Stimulated activated CD8-positive, alpha-beta memory T cell treated with anti-CD3 and anti-CD28 coated beads, Interleukin-12 subunit alpha, Interleukin-12 subunit beta, amount 100 ng/mL, for 24 hours (primary cell): ENCODE measurements around the gene IMPG1.

Experiments used
- DNase-seq: peaks from one replicate; pipeline ENCODE4 v3.0.0-alpha.2; 2020; ENCODE audit errors: extremely low read depth

Gene IMPG1, protein sequence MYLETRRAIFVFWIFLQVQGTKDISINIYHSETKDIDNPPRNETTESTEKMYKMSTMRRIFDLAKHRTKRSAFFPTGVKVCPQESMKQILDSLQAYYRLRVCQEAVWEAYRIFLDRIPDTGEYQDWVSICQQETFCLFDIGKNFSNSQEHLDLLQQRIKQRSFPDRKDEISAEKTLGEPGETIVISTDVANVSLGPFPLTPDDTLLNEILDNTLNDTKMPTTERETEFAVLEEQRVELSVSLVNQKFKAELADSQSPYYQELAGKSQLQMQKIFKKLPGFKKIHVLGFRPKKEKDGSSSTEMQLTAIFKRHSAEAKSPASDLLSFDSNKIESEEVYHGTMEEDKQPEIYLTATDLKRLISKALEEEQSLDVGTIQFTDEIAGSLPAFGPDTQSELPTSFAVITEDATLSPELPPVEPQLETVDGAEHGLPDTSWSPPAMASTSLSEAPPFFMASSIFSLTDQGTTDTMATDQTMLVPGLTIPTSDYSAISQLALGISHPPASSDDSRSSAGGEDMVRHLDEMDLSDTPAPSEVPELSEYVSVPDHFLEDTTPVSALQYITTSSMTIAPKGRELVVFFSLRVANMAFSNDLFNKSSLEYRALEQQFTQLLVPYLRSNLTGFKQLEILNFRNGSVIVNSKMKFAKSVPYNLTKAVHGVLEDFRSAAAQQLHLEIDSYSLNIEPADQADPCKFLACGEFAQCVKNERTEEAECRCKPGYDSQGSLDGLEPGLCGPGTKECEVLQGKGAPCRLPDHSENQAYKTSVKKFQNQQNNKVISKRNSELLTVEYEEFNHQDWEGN

DNA sequence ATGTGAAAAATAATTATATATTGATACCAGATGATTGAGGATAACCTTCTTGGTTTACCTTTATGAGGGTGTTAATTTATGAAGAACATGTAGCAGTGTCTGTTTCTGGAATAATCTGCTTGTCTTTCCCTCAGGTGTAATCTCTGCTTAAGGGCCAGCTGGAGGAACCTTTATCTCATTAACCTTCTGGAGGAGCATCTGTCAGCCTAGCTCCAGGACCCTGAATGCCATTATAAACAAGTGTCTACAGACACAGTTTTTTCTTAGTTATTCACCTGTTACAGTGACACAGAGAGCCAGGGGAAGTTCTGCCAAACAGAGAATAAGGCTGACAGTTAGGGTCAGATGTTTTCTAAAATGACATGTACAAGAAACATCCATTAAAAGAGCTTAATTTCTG is at the start of gene IMPG1:
TSS of gene IMPG1 (minus strand) at position 101 of the 400 bp plus-strand sequence. CDS start 174 bp downstream, outside the sequence.
- no peak for DNase-seq

DNA sequence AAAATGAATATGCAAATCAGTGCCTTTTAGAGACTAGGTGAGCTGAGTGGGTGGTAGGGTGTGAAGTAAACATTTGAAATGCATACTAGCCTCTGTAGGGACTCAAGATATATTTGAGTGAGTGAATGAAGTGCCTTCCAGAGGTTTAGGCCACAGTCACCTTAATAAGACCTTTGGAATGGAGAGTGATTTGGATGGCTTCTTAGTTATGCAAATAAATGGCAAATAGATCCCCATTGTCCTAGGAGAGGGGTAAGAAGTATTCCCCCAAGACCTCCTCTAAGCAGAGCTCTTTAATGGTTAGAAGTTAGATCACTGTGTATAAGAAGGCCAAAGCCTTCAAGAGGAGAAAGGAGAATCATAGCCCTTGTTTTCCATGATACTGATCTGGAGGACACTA is 47.8 kb upstream of the IMPG1 start:
- no peak for DNase-seq

DNA sequence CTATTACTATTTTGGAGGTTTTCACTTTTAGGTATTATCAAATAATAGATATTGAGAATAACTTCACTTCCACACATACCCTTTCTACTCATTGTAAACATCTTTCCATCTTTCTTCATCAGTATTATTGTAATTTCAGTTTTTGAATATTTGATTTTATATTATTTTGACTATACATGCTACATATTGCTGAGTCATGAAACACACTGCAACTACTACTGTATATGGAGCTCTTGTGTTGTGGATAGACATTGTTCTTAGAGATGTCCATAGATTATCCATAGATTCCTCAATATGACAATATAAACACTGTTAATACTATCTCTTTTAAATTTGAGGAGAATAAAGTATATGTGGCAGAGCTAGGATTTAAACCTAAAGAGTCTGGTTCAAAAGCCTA is 819 bp upstream of the IMPG1 start:
- DNase-seq: no peak

DNA sequence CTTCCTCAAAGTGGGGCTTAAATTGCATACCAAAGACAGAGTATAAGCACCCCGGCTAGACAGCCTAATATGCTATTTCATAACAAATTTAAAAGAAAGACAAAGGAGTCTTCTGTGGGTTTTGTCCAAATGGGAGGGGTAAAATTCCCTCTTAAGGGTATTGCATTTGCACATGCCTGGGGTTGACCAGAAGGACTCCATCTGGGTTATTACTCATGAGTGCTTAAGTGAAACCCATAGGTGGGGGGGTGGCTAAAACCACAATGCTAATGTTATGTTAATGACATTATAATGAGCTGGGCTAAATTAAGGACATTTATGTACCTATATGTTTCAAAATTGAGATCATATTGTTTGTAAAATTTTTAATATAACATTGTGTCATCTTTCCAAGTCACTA is 15.0 kb downstream of the IMPG1 start:
- no peak for DNase-seq

DNA sequence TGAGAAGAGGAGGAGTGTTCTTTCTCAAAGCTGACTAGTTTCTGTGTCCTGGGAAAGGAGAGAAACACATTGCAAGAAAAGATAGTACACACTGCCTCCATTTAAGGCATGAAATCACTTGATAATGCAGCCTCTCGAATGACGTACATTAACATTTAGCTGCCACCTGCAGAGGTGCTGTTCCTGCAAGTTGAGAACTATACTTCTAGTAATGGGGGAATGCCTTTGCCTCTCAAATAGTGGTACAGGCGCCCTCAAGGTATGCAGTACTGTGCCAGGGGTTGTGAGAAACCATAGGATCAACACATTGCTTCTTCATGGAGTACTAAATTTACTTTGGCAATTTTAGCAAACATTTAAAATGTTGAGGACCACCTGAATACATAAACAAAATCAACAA is 20.1 kb downstream of the IMPG1 start:
- no peak for DNase-seq

DNA sequence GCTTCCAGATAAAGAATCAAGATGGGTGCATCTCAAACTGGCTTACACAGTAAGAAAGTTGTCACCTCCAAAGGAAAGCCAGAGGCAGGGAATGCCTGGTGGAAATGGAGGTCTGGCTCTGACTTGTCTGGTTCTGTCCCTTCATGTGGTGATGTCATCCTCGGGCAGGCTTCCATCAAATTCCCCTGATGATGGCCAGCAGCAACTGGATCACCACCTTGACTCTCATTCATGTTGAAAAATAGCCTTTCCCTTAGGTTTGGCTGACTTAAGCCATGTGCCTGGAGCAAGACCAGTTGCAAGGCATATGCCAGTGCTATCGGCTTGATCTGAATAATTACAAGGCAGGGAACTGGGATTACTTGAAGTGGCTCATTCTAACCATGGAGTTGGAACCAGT is 28.8 kb downstream of the IMPG1 start:
- no peak for DNase-seq

DNA sequence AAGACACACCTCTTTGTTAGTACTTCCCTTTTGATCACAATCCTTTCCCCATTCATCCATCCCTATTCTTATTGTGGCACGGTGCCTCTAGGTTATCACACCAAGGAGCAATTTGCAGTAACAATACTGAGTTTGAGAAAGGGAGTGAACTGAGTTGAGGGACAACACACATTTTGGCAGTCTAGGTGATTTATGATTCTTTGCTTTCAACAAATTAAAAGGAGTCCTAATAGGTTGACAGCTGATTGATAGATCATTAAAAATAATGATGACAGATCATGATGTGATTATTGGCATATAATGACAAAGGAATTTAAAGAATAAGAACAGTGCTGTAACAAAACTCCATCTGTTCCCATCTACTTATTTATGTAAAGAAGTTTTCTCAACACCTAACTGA is 36.7 kb downstream of the IMPG1 start:
- DNase-seq: no peak

DNA sequence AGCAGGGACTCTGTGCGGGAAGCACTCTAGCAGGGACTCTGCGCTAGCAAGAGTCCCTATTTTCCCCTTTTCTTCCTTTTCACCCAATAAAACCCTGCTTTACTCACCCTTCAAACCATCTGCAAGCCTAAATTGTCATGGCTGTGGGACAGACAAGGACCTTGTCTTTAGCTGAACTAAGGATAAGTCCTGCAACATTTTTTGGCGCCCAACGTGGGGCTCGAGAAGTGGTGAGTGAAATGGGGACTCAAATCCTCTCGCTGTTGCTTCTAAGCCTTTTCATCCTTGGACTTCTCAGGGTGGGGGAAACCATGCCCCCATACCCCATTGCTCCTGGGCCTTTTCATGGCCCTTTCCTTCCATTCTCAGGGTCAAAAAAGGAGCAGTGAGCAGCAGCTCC is 46.4 kb downstream of the IMPG1 start:
- DNase-seq: no peak

DNA sequence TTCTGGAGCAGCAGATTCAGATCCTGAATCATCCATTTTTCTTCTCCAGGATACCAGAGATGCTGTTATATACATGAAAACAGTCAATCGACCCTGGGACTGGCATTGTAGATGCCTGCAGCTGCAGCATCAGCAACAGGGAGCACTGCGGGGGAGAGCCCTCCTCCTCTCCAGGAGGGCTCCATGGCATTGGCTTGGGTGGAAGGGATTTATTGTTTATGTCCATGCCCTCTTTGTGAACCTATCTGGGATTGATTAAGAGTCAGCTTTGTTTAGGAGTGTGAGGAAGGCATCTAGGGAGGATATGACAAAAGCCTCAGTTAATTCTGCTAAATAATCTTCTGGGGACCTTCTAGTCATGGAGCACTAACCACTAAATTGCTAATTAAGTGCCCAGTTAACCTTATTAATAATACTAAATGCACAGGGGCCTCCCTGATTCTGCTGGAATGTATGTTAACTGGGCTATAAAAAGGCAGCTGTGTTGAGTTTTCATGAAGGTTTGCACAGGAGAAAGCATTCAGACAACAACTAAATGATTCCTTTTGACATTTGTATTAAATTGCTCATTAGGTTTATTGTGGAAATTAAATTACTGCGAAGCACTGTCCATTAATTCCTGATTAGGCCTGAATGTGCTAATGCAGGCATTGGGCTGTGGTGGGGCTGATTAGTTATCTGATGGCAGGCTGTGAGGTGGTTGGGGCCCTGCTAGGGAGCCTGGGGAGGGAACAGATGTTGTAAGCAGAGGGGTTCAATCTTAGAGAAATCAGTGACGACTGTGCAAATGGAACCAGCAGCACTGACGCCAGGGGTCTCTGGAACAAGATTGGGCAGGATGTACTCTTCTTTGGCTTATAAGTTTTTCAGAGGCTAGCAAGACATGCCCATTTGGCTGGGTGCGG is 57.6 kb downstream of the IMPG1 start:
- DNase-seq: no peak

DNA sequence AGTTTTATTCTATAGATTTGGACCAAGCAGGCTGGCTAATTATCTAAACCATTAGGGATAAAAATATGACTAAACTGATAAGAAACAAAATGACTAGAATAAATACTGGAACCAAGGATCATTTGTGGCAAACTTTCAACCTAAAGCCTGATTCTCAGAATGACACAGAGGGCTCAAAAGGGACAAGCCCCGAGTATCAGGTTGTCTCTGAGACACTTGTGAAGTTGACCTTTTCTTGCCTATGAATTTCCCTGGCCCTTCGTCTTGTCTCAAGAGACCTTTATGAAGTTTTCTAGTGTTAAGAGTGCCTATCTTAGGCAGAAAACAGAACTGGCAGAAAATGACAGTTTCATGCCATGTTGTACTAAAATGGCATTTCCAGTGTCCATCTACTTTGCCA is 68.3 kb downstream of the IMPG1 start:
- DNase-seq: no peak

DNA sequence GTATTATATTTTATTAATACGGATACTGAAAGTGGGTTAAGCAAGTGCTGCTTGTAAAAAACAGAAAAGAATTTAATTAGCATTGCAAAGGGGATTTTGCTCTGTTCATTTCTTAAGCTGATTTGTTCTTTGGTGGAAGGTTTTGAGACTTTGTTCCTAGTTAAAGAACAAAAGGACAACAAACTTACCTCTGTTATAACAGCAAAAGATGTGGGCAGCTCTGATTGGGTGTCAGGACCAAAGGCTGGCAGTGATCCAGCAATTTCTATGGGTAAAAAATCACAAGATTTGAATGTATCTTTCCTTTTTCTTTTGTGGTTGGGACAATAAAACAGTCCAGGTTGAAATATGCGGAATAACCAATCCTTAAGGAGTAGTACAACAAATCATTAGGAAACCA is 68.8 kb downstream of the IMPG1 start:
- no peak for DNase-seq

DNA sequence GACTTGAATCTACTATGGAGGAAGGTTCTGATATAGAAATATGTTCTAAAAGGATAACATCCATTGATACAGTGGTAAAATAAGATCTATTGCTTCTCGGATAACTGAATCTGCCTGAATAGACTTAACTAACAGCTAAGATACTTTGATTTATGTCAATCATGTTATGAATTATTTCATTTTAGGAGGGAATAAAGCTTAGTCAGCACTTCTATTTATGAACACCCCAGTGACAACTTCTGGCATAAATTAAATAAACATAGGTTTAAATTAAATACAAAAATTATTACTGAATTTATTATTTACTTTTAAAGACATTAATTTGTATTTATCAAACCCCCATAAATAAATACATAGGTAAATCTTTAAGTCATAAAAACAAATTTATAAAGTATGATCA is 69.3 kb downstream of the IMPG1 start:
- DNase-seq: no peak

DNA sequence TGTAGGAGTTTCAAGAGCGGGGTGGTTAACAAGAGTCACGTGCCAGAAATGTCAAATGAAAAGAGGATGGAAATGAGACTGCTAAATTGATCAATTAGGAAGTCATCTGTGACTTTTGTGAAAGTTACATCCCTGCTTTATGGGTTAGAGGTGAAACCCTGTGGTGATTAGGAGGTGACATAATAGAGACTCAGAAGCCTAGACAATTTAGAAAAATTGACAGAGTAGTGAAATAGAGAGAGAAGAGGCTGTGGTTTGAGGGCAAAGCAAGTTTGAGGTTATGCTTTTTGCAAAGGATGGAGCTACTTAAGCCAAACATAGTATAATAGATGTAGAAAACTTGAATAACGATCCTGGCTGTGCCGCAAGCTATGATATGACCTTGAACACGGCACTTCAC is 71.8 kb downstream of the IMPG1 start:
- DNase-seq: no peak

DNA sequence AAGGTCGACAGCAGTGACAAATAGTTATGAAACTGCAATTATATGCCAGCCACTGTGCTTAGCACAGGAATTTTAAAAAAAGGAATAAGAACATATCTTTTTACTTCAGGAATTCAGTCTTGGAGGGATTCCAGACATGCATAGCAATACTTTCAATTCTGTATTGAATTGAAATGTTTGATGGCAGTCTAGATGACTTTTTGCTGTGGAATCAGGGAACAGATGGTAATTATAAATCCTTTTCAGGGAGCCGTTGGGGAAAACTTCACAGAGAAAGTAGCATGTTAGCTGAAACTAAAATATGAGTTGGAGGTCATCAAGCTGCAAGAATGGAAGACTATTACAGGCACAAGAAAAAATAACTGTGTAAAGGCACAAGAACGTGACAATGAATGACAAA is 74.8 kb downstream of the IMPG1 start:
- no peak for DNase-seq

DNA sequence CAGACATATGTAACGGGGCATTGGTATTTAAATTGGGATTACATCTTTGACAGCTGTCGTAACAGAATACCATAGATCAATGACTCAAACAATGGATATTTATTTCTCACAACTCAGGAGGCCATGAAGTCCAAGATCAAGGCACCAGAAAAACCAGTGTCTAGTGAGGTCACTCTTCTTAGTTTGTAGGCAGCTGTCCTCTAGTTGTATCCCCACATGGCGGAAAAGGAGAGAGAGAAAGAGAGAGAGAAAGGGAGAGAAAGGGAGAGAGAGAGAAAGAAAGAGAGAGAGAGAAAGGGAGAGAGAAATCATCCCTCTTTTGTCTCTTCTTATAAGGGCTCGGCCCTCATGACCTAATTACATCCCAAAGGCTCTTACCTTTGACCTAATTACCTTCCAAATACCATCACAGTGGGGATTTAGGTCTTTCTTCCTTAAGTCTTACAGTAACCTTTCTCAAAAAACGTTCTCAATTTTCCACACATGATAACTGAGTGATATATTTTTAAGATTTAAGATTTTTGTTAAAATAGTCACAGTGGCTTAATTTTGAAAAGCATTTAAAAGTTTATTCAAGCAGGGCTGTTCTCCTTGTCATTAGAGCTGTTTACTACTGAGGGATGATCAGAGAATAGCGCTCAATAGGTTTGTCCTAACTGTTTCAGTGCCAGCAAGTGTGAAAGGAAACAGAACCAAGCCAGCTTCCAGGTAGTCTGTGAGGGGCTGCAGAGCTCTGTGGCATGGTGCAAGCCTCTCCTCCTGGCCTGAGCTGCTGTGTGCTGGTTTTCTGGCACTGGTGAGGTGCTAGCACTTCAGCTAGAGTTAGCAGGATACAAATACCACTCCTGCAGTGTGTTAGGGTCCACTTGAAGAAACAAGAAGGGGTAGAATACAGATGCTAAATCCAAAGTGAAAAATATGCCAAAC is 79.0 kb downstream of the IMPG1 start:
- no peak for DNase-seq

DNA sequence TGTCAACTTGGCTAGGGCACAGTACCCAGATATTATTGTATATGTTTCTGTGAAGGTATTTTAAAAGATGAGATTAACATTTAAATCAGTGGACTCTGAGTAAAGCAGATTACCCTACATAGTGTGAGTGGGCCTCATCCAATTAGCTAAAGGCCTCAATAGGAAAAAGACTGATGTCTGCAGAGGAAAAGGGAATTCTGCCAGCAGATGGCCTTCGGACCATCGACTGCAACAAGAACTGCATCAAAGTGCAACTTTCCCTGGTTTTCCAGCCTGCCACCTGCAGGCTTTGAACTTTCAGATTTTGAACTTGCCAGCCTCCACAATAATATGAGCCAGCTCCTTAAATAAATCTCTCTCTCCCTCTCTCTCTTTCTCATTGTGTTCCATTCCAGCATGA is 80.5 kb downstream of the IMPG1 start:
- no peak for DNase-seq

DNA sequence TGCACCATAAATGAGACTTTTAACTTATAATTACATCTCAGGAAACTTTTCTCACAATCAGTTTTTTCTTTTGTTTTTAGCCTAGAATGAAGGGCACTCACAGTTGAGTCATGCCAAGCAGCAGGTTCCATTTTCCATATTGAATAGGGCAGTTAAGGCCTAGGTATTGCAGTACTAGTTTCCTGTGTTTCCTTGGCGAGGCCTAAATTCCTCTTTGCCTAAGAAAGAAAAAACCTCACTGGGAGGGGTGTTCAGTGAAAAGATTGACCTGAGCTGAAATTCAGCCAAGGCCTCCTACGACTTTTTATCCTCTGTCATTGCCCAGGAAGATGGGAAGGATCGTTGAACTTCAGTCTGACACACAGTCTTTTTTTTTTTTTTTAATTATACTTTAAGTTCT is 85.5 kb downstream of the IMPG1 start:
- DNase-seq: no peak

DNA sequence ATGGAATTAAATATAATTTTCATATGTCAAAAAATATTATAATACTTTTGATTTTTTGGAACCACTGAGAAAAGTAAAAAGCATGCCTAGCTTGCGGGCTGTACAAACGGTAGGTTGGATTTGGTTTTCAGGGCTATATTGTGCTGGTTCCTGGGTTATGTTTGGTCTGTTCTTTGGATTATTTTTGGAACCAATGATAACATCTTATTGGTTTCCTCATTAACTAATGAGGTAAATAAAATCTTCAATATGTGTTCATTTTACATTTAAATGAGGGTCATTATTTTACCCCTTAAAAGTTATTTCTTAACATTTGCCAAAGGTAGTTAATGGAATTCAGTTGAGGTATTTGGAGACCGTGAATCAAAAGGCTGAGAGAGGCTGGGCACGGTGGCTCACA is 96.6 kb downstream of the IMPG1 start:
- DNase-seq: no peak

DNA sequence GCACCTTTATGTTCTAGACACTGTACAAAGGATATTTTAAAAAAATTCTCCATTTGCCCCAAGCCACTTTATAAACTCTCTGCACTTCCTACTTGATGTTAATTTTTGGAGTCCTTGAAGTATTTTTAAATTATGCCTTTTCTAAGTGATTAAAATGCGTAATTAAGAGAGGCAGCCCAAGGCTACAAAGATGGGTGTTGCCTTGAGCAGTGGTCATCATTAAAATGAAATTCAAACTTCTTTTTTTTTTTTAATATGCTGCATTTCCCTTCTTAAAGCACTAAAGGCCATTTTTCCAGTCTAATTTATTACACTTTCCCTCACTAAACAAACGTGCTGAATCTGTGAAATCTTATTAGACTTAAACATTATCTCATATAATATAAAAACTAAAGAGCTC is 102.4 kb downstream of the IMPG1 start:
- no peak for DNase-seq

DNA sequence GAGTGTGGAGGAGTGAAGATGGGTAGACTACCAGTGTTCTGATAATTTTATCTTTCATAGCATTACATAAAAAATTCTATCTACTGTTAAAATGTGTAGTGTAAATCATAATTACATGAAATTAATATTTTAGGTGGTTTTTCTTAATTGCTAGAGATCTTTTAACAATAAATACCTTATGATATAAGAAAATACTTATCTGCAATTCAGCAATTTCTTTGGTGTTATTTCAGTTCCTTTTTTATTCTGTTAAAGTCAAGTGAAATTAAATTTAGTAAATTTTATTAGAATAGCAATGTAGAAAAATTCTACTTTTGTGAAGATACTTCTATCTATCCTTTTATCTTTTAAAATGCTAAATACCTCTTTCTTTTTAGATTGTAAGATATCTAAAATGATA is 104.3 kb downstream of the IMPG1 start:
- DNase-seq: no peak

DNA sequence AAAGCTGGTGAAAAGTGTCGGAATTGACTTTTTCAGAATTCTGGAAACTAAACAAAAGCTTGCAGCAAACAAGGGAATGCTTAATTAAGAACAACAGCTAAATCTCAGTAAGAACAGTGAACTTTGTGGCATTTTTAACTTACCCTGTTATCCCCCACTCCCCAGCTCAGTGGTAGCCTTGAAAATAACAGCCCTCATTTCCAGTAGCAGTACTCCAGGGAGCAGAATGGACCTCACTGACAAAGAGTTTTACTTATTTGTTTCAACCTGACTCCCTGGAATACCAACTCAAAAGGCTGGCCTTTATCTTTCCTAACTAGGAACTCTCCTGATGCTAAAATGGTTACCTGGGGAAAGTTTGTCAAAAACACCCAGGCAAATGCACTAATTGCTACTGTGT is 108.9 kb downstream of the IMPG1 start:
- DNase-seq: no peak
